Body of pancreas (tissue), 4 donors: ENCODE measurements around the gene IL12A. TPM values are rescaled to one million over a fixed set of nuclear protein-coding genes. Genes with fewer than 3 reads are reported as not detected.

Source experiments
- ATAC-seq: fragments of 150-250 bp; one replicate; pipeline ENCODE4 v1.9.1; 2016
- DNase-seq, 4 donors: peaks; one replicate each; pipeline ENCODE4 v3.0.0-alpha.2; 2019
- H3K27ac ChIP-seq, 4 donors: fragments of 200-600 bp; sonication (generic); 1 replicate in 3 of 4; 2 replicates in 1 of 4; pipeline versions ENCODE4 v1.5.1 to v1.6.1; 2016 to 2019; ENCODE audit warnings: mild to moderate bottlenecking in 1 of 4, mixed read lengths in 1 of 4, moderate library complexity in 1 of 4
- H3K27me3 ChIP-seq, 2 donors: fragments of 200-600 bp; sonication (generic); one replicate each; pipeline ENCODE4 v1.6.0; 2016; ENCODE audit warnings: mild to moderate bottlenecking in 1 of 2
- H3K36me3 ChIP-seq, 2 donors: fragments of 200-600 bp; sonication (generic); replicated peaks in 1 of 2; 2 replicates each; pipeline ENCODE4 v1.5.1; 2016; ENCODE audit warnings: low read depth in 2 of 2; ENCODE audit not compliant: insufficient read depth in 1 of 2
- H3K4me1 ChIP-seq: fragments of 200-600 bp; sonication (generic); one replicate; pipeline ENCODE4 v1.6.0; 2016
- H3K4me3 ChIP-seq, 2 donors: fragments of 200-600 bp; sonication (generic); 1 replicate in 1 of 2; 2 replicates in 1 of 2; pipeline ENCODE4 v1.5.1; 2016 to 2019
- H3K9me3 ChIP-seq, 3 donors: fragments of 200-600 bp; sonication (generic); 1 replicate in 2 of 3; 2 replicates in 1 of 3; pipeline ENCODE4 v1.5.1; 2016
- CTCF ChIP-seq, 7 experiments: fragments of 450-650 bp in 4 of 7; fragments of 200-600 bp in 3 of 7; sonication (generic) in 3 of 7; IDR thresholded peaks; one replicate each; pipeline ENCODE4 v1.5.1; 2016 to 2019; ENCODE audit warnings: antibody characterized with exemption in 7 of 7
- POLR2A ChIP-seq, 3 donors: fragments of 450-650 bp; IDR thresholded peaks; one replicate each; pipeline ENCODE4 v1.6.1; 2016; ENCODE audit warnings: antibody characterized with exemption in 3 of 3, mild to moderate bottlenecking in 2 of 3
- whole genome bisulfite sequencing, 2 donors: methylation state at CpG; one replicate each; pipeline ENCODE4 v1.1.5; 2017; 5-methylcytosine and 5-hydroxymethylcytosine counted together
- intact Hi-C: fragments of 100-400 bp; cut with DNase I; formaldehyde crosslinking; loops from one replicate; pipeline ENCODE4 v1.15.1; 2023
- total RNA-seq, 2 donors: library from RNA; depleted of rRNA; stranded (reverse); fragments of >200 nt; gene quantifications; one replicate each; pipeline ENCODE4 v1.1.0, GENCODE V29; 2016

The IL12A gene
- total RNA-seq, 2 donors from 2014 or later, result 0.26 to 1.6 TPM

DNA sequence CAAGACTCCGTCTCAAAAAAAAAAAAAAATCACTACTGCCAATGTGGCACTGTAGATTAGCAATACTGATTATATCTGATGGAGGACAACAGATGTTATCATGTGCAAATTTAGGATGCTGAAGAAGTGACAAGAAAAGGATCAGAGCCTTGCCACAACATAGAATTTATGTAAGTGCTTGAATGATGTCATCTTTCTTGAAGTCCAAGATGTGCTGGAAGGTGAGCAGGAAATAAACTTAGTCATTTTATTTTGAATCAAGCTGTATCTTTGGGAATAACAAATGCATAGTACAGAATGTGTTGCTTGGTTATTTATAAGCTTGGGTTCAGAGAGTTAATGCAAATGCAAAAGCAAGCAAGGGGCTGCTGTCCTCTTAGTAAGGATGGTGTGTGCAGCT, 47.1 kb downstream of the IL12A start:
- ATAC-seq (no peak), DNase-seq (no peak)
- intact Hi-C loops, result loop anchor here (10.0 kb wide), 1 partner anchor 379 kb away; no protein-coding TSS in a partner anchor
- Histone ChIP-seq H3K27ac (no peak overlapping the region), H3K27me3 (no peaks in the 10 kb centered on the region), H3K36me3 (no peaks in the 10 kb centered on the region), H3K4me3 (no peak overlapping the region), H3K4me1 (peaks cover 7% of the 10 kb centered on the region), H3K9me3 (no peaks in the 10 kb centered on the region)
- TF ChIP-seq CTCF (IDR thresholded peaks at IDR 0.05), result no peak
- WGBS, 2 donors, result 90 to 93% methylated on average over 1 of the region's 1 CpG

GRCh38 chr3:160038862-160039562, 50.4 kb downstream of the IL12A start:
- no peak overlapping the region for H3K4me3 ChIP-seq

DNA sequence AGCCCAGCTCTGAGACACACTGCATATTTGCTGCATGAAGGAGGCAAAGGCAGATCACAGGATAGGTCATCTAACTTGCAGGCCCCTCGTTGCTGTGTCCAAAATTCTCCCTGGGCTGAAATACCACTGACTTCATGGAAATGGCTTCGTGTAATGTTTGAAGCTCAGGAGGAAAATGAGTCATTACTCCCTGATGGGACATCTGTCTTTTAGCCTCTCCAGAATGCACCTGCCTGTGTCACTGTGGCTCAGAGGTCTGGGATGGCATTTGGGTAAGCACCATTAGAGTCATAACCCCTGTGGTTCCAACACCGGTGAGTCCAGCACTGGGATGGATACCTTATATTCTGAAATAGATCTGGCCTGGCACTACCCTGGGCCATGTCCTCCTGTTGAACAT, 51.5 kb downstream of the IL12A start:
- ATAC-seq, result no peak
- no peaks in the 10 kb centered on the region for H3K9me3 ChIP-seq
- intact Hi-C loops, result no loop called here
- no peak overlapping the region for H3K4me3 ChIP-seq
- TF ChIP-seq CTCF (IDR thresholded peaks at IDR 0.05) (no peak), POLR2A (IDR thresholded peaks at IDR 0.05) (no peak)
- H3K27ac ChIP-seq, result no peak overlapping the region
- DNase-seq, result no peak
- peaks cover 7% of the 10 kb centered on the region for H3K4me1 ChIP-seq
- H3K27me3 ChIP-seq, result no peaks in the 10 kb centered on the region
- WGBS, 2 donors, result 70 to 80% methylated on average over 3 of the region's 3 CpGs
- no peaks in the 10 kb centered on the region for H3K36me3 ChIP-seq

More at GRCh38 chr3:160038862-160039562, 50.4 kb downstream of the IL12A start:
- TF ChIP-seq POLR2A (IDR thresholded peaks at IDR 0.05) (no peak), CTCF (IDR thresholded peaks at IDR 0.05) (no peak)
- ATAC-seq (no peak), DNase-seq (peak; percentile 38 to 72 (median 50))
- Histone ChIP-seq H3K9me3 (no peaks in the 10 kb centered on the region), H3K27me3 (no peaks in the 10 kb centered on the region), H3K4me1 (peaks cover 7% of the 10 kb centered on the region), H3K27ac (no peak overlapping the region), H3K36me3 (no peaks in the 10 kb centered on the region)
- WGBS, 2 donors, result 2 to 6% methylated on average over 10 to 36 of the region's 36 CpGs
- intact Hi-C loops, result loop anchor here (10.0 kb wide), 1 partner anchor 376 kb away; no protein-coding TSS in a partner anchor

- intact Hi-C loops, result no loop called here
- TF ChIP-seq CTCF (IDR thresholded peaks at IDR 0.05) (no peak), POLR2A (IDR thresholded peaks at IDR 0.05) (no peak)
- H3K4me1 ChIP-seq, result peaks cover 7% of the 10 kb centered on the region
- ATAC-seq (no peak), DNase-seq (no peak)
- no peak overlapping the region for H3K27ac ChIP-seq
- H3K4me3 ChIP-seq, result no peak overlapping the region
- no peaks in the 10 kb centered on the region for H3K36me3 ChIP-seq
- 80 to 87% methylated on average over 1 of the region's 1 CpG for WGBS, 2 donors
- no peaks in the 10 kb centered on the region for H3K27me3 ChIP-seq
- H3K9me3 ChIP-seq, result no peaks in the 10 kb centered on the region
Measured at GRCh38 chr3:160041465-160041864, 52.8 kb downstream of the IL12A start.

DNA sequence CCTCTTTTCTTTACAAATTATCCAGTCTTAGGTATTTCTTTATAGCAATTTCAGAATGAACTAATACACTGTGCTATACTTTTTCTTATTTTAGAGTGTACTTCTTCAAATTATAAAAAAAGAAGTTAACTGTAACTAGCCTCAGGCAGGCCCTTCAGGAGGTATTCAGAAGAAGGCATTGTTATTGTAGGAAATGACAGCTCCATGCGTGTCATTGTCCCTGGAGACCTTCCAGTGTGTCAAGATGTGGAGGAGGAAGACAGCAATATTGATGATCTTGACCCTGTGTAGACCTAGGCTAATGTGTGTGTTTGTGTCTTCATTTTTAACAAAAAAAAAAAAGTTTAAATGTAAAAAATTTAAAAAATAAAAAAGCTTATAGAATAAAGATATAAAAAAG, 55.5 kb downstream of the IL12A start:
- Histone ChIP-seq H3K27ac (no peak overlapping the region), H3K4me3 (no peak overlapping the region), H3K9me3 (no peaks in the 10 kb centered on the region), H3K4me1 (peaks cover 9% of the 10 kb centered on the region), H3K36me3 (no peaks in the 10 kb centered on the region), H3K27me3 (no peaks in the 10 kb centered on the region)
- ATAC-seq (no peak), DNase-seq (no peak)
- 78 to 79% methylated on average over 1 of the region's 1 CpG for WGBS, 2 donors
- no peak for TF ChIP-seq POLR2A (IDR thresholded peaks at IDR 0.05)
- TF ChIP-seq CTCF (IDR thresholded peaks at IDR 0.05), result no peak
- intact Hi-C loops, result no loop called here
